GM21576 (cell line): ENCODE data around the gene STAT3.
"Not testable (repeated sequence)": the region's sequence is repeated elsewhere in the genome, so short reads cannot be mapped to it uniquely, and the experiment has no call there.

ENCODE experiments used
- ATAC-seq: cut with Tn5 transposase; IDR thresholded peaks from one replicate; pipeline ENCODE4 v1.9.1; 2021; ENCODE audit warnings: mild to moderate bottlenecking, moderate library complexity; ENCODE audit not compliant: unreplicated experiment

Gene STAT3

DNA sequence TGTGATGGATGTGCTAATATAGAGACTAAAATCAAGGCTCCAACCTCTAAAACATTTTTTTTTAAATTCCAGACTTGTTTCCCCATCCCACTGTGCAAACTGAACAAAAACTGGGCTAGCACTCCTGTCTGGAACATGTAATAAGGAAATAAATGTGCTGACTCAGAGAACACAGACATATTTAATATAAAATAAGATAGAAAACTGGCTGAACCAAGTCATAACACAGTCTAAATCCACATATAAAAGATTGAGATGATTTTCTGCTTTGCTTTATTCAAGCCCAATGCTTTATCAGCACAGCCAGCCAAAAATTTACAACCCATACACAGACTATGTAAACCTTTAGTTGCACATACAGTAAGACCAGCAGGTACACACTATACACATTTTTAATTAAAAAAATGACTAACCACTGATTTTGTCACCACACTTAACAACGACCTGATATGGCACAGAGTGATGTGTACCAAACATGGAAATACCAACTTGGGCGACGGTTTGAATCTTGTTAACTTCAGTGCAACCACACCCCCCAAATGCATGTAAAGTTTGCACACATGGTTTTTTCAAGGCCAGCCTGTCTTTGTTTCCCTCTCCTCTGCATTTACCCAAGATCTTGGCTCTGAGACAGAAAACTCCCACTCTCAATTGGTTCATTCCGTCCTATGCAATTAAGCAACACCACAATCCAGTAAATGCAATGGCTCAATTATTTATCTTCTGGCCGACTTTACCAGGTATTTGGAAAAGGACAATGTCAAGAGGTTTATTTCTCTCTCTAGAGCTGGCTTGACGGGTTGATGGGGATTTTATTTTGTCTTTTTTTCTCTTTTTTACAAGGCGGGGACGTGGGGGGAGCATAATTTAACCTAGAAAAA lies 1.2 kb downstream of the STAT3 start:
- ATAC-seq, result no peak

DNA sequence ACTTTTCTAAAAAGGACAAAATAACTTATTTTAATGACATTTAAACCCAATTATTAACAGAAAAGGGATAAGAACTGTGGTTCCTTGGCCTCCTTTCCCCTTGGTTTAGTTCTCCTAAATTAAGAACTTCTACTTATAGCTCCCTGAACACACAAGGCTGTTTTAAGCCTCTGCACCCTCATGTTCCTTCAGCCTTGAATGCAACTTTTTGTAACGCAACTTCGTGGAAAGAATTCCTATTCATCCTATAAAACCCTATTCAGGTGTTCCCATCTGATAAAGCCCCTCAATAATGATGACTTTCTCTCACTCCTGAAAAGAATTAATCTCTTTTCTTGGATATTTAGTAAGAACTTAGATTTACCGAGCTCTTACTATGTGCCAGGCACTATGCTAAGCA lies 6.3 kb downstream of the STAT3 start:
- ATAC-seq, result no peak

DNA sequence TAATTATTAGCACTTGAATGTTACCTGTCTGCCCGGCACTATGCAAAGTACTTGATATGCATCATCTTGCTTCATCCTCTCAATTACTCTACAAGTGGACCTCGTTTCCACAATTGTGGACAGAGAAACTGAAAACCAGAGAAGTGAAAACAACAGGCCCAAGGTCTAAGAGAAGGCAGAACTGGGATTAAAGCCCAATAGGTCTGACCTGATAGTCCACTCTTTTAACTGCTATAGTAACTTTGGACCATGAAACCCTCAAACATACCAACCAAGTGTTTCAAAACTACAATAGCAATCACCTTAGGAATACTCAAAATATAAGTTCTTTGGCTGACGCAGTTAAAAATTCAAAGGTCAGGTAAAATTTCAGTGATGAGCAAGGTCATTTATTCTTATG lies 7.3 kb downstream of the STAT3 start:
- ATAC-seq, result no peak

DNA sequence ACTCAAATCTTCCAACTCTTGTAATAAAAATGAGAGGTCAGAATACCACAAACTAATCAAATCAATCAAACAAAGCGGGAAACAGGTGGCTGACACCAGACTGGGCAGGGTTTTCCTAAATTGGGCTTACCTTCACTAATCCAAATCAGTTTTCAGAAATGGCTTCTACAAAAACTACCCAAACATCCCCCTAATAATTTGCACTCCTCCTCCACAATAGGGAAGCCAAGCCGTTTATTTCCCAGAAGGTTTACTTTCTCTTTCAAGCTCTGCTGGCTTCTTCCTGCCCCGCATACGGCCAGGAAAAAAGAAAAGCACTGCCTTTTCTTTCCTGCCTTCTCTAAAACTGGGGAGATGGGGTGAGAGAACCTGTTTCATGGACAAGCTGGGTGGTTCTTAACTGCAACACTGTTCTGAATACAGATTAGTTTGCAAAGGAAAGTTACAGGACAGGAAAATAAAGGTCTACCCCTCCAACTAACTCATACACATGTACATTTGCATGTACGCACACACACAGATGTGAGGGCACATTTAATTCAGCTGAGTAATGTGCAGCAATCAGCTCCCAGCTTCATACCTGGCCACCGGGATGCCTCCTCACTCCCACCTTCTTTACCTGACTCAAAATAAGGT lies 9.2 kb downstream of the STAT3 start:
- no peak for ATAC-seq

DNA sequence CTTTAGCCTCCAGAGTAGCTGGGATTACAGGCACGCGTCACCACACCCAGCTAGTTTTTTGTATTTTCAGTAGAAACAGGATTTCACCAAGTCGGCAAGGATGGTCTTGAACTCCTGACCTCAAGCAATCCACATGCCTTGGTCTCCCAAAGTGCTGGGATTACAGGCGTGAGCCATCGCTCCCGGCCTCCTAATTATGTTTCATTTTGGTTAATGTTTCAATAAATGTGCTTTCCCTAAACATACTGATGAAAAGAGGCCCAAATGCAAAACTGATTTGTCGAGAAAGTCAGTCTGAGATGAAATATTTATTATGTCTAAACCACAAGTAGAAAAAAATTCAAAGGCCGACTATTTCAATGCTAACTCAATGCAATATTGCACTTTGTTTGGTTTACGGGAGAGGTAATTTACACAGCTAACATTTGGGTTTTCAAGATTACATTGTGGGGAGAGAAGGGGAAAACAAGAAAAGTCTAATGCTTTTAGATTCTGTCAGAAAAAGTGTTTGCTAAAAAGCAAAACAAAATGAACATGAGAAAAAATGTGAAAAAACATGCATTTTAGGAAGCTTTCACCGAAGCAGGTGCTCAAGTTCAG lies 9.8 kb downstream of the STAT3 start:
- ATAC-seq, result no peak

DNA sequence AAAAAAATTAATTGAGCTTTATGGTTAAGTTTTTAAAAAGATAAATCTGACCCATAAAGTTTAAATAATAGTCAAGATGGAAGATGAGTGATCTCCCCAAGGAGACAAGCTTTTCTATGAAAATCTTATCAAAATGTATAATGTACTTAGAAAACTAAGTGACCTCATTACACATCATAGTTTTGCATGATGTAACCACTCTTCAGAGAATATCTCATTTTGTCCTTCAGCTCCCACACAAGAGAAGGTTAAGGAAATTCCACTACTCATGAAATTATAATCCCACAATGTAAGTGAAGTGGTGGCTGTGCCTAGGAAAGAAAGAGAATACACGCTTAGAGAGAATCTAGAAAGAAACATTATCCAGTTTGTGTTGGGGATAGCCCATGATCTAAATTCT lies 14.3 kb downstream of the STAT3 start:
- no peak for ATAC-seq

DNA sequence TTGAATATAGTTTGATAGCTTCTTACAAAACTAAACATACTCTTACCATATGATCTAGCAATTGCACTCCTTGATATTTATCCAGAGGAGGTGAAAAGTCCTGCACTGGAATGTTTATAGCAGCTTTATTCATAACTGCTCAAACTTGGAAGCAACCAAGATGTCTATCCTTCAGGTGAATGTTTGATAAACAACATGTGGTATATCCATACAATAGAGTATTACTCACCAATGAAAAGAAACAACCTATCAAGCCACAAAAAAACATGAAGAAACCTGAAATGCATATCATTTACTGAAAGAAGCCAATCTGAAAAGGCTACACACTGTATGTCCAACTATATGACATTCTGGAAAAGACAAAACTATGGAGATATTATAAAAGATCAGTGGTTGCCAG lies 16.1 kb downstream of the STAT3 start:
- ATAC-seq, result no peak

DNA sequence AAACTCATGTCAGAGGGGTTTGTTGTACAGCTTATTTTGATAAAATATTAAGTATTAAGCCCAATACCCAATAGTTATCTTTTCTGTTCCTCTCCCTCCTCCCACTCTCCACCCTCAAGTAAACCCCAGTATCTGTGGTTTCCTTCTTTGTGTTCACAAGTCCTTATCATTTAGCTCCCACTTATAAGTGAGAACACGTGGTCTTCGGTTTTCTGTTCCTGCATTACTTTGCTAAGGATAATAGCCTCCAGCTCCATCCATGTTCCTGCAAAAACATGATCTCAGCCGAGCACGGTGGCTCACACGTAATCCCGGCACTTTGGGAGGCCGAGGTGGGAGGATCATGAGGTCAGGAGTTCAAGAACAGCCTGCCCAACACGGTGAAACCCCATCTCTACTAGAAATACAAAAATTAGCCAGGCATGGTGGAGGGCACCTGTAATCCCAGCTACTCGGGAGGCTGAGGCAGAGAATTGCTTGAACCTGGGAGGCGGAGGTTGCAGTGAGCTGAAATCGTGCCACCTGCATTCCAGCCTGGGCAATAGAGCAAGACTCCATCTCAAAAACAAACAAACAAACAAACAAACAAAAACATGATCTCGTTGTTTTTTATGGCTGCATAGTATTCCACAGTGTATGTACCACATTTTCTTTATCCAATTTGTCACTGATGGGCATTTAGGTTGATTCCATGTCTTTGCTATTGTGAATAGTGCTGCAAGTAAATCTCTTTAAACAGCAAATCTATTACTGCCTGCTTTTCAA lies 19.3 kb downstream of the STAT3 start:
- not testable (repeated sequence) for ATAC-seq

DNA sequence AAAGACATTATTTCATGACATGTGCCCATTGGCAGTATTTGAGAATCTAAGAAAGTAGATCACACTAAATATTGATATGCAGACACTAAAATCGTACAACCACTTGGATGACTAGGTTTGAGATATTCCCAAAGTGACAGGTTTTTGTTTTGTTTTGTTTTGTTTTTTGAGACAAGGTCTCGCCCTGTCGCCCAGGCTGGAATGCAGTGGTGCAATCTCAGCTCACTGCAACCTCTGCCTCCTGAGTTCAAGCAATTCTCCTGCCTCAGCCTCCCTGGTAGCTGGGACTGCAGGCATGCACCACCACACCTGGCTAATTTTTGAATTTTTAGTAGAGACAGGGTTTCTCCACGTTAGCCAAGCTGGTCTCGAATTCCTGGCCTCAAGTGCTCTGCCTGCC lies 19.9 kb downstream of the STAT3 start:
- ATAC-seq, result not testable (repeated sequence)

DNA sequence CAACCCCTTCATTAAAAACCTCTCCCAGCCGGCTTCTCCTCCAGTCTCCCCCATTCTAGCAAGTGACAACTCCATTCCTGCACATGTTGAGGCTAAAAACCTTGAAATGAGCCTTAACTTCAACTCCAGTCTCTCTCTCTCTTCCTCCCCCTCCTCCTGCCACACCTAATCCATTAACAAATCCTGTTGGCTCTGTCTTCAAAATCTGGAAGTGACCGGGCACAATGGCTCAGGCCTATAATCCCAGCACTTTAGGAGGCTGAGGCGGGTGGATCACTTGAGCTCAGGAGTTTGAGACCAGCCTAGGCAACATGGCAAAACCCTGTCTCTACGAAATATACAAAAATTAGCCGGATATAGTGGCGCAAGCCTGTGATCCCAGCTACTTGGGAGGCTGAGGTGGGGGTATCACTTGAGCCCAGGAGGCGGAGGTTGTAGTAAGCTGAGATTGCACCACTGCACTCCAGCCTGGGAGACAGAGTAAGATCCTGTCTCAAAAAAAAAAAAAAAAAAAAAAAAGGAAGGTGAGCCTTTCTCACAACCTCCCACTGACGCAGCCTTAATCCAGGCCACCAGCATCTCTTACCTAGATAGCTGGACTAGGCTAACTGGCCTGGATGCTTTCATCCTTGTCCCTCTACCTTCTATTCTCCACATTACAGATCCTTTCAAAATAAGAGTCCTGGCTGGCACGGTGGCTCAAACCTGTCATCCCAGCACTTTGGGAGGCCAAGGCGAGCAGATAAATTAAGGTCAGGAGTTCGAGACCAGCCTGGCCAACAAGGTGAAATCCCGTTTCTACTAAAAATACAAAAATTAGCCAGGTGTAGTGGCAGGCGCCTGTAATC lies 21.8 kb downstream of the STAT3 start:
- ATAC-seq, result not testable (repeated sequence)

DNA sequence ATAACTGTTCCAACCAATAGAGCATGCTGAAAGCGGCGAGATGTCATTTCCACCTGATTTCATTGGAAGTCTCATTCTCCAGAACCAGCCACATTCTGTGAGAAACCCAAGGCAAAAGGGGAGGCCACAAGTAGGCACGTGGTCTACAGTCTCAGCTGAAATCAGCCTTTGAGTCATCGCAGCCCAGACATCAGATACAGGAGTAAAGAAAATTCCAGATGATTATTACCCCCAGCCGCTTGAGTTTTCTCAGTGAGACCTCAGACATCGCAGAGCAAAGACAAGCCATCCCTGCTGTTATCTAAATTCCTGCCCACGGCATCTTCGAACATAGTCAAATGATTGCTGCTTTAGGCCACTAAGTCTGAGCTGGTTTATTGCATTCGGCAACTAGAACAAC lies 23.1 kb downstream of the STAT3 start:
- ATAC-seq, result no peak

DNA sequence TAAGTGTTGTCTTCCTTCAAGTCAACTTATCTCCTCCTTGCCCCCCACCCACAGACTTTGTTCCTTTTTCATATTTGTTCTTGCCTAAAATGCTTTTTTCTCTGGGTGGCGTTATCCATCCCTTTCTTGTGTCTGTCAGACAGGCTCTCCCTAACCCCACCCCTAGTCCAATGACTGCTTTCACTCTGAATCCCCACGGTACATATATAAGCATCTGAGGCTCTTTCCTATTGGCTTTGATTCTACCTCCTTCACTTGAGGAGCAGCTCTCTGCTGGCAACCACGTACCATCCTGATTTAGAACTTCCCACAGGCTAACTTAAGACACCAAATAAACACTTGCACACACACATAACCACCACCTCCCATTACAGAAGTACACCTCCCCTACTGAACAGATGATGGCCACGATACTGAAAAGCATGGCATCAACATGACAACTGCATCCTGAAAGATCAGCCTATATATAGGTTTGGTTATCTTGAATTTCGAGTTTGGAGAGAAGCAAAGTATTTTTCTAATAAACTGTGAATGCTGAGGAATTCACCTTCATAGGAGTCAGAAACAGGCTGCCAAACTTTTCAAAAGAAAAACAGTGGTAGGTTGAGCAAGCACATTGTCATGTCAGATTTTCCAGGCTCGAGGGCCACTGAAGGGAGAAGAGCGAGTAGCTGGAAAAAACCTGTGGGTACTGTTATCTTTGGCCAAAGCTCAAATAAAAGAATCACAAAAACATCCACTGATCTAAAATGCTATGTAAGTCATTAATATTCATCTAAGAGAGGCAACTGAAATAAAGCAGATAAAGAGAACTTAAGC lies 24.3 kb downstream of the STAT3 start:
- ATAC-seq, result no peak

DNA sequence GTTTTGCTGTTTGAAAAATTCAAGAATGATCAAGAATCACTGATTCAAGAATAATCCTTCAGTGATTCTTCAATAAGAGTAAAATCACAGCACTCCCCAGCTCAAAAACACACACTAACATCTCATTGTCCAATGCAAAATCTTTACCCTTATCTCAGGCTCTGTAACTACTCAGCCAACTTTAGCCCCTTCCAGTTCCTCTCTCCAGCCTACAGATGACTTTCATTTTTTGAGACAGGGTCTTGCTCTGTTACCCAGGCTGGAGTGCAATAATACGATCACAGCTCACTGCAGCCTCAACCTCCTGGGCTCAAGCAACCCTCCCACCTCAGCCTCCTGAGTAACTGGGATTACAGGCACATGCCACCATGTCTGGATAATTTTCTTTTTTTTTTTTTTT lies 25.0 kb downstream of the STAT3 start:
- no peak for ATAC-seq

DNA sequence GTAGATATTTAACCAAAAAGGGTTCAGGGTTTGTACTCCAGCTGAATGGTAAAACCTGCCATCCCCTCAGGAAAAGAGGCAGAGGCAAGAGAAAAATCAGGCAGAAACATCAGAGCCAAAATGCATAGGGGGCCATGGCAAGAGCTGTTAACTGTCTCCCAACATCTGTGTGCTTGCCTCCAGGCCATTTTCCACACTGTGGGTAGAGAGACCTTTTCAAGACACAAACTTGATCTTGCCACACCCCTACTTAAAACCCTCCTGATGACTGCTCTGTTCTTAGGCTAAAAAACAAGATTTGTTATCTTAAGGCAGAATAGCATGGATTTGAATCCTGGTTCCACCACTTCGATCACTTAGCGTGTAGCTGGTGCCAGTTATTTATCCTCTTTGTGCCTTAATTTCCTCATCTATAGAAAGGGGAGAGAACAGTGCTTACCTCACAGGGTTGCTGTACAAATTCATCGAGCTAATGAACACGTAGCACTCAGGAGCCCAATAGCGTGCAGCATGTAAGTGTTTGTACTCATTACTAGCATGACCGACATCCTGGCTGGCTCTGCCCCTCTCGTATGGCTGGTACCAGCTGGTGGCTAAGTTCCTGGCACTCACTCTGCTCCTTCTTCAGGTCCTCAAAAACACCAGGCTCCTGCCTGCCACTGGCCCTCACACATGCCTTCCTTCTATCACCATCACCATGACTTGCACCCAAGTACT lies 25.8 kb downstream of the STAT3 start:
- no peak for ATAC-seq

DNA sequence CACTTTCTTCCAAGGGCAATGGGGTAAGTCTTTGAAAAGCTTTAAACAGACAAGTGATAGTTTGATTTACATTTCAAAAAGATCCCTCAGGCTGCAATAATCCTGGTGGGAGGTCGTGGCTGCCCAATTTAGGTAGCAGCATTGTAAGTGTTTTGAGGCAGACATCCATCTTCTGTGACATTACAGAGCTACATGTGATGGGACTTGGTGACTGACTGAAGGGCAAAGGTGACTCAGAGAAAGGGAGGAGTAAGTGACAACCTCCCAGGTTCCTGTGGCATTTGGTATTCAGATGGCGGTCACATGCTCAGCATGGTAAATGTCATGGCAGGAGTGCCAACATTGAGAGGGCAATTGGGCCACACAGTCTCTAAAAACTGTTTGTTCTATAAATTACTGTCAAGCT lies 26.5 kb downstream of the STAT3 start:
- ATAC-seq, result no peak

DNA sequence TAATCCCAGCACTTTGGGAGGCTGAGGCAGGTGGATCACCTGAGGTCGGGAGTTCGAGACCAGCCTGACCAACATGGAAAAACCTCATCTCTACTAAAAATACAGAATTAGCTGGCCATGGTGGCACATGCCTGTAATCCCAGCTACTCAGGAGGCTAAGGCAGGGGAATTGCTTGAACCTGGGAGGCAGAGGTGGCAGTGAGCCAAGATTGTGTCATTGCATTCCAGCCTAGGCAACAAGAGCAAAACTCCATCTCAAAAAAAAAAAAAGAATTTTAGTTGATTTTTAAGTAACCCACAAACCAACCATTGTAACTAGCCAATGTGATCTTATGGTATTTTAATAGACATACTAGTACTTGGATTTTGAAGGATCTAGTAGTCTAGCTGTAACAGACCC lies 27.9 kb downstream of the STAT3 start:
- not testable (repeated sequence) for ATAC-seq

DNA sequence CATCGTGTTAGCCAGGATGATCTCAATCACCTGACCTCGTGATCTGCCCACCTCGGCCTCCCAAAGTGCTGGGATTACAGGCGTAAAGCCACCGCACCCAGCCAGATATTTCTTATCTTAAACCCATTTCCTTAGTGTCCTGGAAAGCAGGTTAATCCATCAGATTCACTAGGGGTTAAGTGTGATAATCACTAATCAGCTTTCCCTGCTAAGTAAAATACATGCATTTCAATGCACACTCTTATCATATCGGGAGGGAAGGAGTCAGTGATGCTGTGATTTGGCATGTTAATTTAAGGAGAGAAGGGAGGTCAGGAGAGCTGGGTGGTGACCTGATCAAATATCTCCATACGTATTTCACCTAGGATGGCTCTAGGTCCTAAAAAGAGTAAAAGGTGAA lies 29.1 kb downstream of the STAT3 start:
- no peak for ATAC-seq

DNA sequence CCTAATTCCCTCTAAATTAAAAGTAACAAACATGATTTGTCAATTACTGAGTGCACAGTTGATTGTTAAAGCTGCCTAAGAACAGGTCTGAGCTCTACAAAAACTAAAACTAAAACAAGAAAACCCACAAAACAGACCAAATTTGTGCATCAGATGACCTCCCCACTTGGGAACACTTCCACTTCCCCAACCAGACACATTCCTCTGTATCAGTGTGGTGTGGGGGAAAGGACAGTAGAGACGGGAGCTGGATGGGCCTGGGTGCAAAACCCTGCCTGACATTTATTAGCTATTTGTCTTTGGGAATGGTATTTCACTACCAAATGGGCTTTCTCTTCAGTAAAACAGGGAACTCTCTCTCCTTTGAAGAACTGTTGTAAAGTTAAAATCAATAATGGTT lies 29.8 kb downstream of the STAT3 start:
- no peak for ATAC-seq
